GM19455 (cell line): ENCODE measurements around the gene DPP6.

Experiments used
- ATAC-seq: cut with Tn5 transposase; IDR thresholded peaks from one replicate; pipeline ENCODE4 v1.9.1; 2021; ENCODE audit not compliant: unreplicated experiment

Gene DPP6

DNA sequence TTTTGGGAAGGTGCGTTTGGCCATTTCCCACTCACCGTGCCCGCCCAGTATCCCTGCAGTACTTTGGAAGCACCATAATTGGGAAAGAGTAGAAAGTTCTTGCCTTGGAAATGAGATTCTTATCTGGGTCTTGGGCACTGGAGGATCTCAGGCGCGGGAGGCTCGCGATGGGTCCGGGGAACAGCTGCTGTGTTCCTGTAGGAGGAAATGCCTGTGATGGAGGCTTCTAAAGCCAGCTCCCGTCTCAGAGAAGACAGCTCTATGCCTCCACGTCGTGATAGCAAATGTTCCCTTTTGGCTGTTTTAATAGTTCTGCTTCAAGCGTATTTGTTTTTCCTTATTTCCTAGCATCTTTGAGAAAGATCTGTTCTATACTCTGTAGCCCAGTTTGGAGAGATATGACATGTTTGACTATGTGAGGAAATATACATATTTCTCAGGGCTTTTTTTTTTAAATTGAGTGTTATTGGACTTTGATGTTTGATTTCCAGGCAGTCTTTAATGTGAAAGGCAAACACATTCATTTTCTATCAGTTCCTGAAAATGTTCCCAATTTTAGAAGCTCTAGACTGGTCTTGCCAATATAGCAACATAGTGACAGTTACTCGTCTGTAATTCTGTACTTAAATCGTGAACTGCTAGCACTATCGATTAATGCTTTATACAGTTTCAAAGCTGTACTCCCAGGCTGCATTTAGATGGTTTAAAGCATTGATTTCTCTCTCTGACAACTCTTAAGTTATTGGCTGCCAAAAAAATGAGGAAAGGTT lies 280.8 kb downstream of the DPP6 start:
- ATAC-seq, result no peak

- no peak for ATAC-seq
These were observed 284.1 kb downstream of the DPP6 start for GRCh38 chr7:154336295-154336694.

- no peak for ATAC-seq
These were observed 286.7 kb downstream of the DPP6 start for GRCh38 chr7:154338701-154339506.

GRCh38 chr7:154342971-154343633 lies 290.9 kb downstream of the DPP6 start:
- no peak for ATAC-seq

- no peak for ATAC-seq
These were observed 291.7 kb downstream of the DPP6 start for GRCh38 chr7:154343778-154344412.

GRCh38 chr7:154345093-154345492 lies 292.9 kb downstream of the DPP6 start:
- no peak for ATAC-seq

- no peak for ATAC-seq
These were observed 295.6 kb downstream of the DPP6 start for GRCh38 chr7:154347700-154348266.

DNA sequence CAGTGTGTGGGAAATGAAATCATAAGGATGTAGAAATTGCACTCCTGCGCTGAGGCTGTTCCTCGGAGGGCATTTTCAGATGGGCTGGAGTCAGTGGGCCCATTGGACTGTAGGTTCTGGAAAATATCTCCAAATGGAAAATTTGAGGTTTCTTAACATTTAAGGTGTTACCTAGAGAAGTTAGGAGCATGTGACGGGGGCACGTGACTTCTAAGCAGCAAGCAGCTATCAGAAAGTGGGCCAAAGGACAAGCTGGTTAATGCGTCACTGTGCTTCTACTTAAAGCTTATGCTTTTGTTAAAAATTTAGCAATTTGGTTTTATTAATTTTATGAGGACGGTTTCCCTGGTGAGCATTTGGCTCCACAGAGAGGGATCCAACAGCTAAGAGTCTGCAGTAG lies 298.7 kb downstream of the DPP6 start:
- ATAC-seq, result no peak

- no peak for ATAC-seq
These were observed 301.2 kb downstream of the DPP6 start for GRCh38 chr7:154353355-154353767.

- no peak for ATAC-seq
These were observed 312.0 kb downstream of the DPP6 start for GRCh38 chr7:154364170-154364569.

DNA sequence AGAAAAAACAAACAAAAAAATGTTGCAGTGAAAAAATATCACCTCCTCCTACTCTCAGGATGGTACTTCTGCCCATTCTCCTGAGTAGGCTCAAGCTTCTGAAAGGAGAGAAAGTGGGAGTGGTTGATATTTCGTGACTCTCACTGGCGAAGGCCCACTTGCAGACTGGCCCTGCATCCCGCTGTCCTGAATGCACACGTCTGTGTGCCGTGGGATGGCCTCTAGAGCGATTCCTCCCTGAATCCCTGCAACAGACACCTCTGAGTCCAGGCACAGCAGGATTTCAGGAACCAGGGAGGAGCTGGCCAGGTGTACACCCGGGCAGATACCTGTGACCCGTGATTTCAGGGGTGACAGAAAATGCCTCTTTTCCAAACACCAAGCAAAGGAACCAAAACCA lies 319.2 kb downstream of the DPP6 start:
- no peak for ATAC-seq

- no peak for ATAC-seq
These were observed 319.9 kb downstream of the DPP6 start for GRCh38 chr7:154372011-154372601.

DNA sequence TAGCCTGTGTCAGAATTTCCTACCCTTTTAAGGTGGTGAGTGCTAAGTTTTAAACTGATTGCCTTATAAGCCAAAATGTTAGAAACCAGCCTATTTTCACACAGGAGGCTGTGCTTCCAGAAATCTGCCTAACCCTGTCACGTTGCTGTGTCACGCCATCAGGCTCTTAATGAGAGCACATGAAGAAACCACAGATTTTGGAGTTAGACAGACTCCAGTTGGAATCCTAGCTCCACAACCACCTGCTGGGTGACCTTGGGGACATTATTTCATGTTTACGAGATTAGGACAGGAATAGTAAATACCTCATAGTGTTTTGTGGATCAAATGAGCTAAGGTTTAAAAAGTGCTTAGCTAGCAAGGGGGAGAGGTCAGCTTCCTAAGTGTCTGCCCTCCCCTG lies 321.8 kb downstream of the DPP6 start:
- no peak for ATAC-seq

- ATAC-seq, result no peak
These were observed 323.8 kb downstream of the DPP6 start for GRCh38 chr7:154375956-154376355.

DNA sequence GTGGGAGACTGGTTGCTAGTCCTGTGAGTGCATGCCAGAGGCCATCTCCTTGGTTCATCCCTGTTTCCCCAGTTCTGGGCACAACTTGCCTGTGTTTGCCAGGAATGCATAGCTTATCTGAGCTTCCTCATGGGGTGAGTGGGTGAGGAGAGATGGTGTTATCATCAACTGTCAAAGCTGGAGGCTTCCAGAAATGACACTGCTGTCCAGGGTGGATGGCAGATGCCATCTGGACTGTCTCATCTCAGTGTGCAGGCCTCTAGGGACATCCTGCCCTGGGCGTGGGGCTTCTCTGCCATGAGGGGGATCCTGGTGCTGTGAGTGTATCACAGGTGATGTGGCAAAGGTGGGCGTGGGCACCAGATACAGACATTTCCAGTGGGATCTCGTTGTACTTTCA lies 328.6 kb downstream of the DPP6 start:
- ATAC-seq, result no peak

DNA sequence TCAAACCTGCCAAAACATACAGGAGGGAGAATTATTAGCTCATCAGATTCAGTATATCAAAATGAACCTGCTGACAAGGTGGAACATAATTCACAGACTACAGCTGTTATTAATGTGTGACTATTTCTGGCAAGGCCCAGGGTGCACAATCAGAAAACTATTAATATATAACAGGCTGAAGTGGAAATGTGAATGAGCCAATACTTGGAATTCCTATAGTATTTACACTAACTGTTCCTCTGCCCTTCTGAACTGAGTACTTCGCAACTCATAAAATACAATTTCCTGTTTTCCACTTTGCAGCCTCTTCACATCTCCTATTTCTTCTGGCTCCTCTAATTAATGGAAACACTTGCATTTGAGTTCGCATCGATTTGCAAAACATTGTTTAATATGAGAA lies 330.8 kb downstream of the DPP6 start:
- ATAC-seq, result no peak

GRCh38 chr7:154385214-154385613 lies 333.0 kb downstream of the DPP6 start:
- ATAC-seq, result no peak

DNA sequence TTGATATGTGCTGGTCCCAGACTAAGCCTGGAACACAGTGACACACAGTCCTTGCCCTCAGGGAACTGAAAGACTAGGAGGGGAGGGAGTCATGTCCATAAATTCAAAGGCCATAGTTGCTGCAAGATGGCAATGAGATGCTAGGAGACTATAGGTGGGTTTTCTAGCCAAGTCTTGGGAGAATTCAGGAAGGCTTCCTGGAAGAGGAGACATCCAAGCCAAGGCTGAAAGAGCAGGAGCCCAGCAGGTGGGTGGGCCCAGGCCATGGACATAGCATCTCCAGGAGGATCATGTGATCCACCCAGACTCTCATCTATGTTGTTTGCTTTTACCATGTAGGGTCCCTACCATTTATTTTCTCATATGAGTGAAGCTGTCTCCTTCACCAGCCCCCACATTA lies 335.1 kb downstream of the DPP6 start:
- no peak for ATAC-seq

DNA sequence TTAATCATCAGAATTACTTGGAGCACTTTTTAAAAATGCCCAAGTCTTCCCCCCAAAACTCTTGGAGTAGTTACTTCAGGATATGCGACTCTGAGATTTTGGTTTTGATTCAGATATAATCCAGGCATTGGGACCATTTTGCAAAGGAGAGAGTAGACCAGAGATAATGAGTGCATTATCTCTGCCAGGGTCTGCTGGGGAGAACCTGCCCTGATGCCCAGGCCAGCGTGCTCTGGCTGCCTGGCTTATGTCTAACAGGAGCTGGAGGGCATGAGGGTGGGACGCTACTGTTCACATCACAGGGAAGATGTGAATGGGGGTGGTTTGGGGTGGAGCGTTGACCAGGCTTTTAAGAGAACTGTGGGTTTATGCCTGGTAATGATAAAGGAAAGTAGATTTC lies 336.2 kb downstream of the DPP6 start:
- ATAC-seq, result no peak

GRCh38 chr7:154388999-154389398 lies 336.8 kb downstream of the DPP6 start:
- ATAC-seq, result no peak

DNA sequence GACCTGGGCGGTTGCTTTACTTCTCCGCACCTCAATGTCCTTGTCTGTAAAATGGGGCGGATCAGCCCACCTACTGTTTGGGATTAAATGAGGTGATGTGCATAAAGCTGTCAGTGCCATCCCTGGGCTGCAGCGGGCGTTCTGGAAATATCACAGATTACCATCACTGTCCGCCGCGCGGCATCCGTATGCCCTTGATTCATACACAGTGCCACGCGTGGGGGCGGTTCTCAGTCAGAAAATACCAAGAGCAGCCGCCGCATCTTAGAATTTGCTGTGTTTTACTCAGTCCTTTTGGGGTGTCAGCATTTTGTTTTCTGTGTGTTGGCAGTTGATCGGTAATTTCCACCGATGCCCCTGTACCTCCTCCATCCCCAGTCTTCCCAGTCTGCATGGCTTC lies 338.8 kb downstream of the DPP6 start:
- ATAC-seq, result no peak
